ENCODE results near the gene PRPF40A. TPM values are rescaled to one million over a fixed set of nuclear protein-coding genes. Genes with fewer than 3 reads are reported as not detected.
A peak's percentile ranks its signal among the peaks of the same experiment; 100 is the strongest.
"Not testable (repeated sequence)": the region's sequence is repeated elsewhere in the genome, so short reads cannot be mapped to it uniquely, and the experiment has no call there.

PRPF40A gene
- total RNA-seq: 164 TPM
- polyA plus RNA-seq: 34.3 TPM

DNA sequence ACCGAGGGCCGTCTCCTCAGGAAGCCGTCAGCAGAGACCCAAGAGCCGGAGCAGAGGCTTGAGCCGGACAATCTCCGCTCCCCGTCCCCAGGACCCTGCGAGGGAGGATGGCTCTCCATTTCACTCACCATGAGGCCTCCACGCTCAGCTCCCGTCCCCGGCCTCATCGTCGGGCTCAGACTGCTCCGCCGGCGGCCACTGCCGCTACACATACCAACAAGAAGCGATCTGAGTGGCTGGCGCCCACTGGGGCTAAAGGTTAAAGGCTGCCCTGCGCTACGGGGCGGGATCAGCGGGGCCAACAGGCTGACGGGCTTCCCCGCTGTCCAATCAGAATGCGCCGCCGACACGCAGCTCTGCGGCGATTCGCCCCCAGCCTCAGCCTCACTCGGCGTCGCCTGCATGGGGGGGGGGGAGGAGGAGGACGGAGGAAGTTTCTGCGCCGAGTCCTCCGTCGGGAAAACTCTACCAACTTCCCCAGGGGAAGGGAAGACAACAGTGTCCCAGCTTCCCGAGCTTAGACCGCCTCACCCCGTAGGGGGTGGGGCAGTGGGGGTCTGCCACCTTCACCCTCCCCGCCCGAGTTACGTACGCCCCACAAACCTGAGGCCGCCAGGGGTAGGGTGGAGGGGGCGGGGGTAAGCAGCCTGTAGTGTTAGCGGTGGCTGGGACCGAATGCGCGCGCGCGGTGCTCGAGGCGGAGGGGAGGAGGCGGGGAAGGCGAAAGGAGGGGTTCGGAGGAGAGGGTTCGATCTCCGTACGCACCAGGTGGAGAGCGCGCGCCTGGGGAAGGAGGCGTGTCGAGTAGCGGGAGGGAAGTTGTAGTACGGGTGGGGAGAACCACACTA, at the start of gene PRPF40A:
Gene PRPF40A (minus strand): TSS at position 234 of the 848 bp plus-strand sequence. CDS start 22 bp downstream, at position 212.
- peaks cover 2% of the 10 kb centered on the region for H3K4me1 ChIP-seq (ENCODE audit: insufficient read depth)

DNA sequence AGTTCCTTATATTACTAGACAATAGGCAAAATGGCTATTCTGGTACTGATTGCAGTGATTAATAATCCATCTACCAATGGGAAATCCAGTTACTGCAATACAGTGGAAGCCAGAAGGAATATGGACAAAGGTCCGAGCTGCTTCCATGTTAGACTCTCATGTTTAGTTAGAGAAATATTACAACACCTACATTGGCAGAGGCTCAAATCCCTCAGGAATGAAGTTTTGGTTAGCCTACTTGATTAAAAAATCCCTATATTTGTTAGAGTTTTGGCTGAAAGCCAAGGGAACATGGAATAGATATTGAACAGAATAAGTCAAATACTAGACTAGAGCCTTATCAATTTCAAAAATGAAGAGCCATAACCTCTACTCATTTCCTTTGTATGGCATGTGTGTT, 49.7 kb upstream of the PRPF40A start:
- Histone ChIP-seq H3K27ac (ENCODE audit: low read depth) (no peak overlapping the region), H3K36me3 (ENCODE audit: insufficient read depth) (no peaks in the 10 kb centered on the region), H3K4me1 (ENCODE audit: insufficient read depth) (no peaks in the 10 kb centered on the region), H3K4me3 (ENCODE audit: low read depth, low read length) (no peak overlapping the region)
- no peak for DNase-seq (ENCODE audit: extremely low spot score)
- 46% methylated on average over 1 of the region's 1 CpG for WGBS

More for the DNA sequence above, at the start of gene PRPF40A:
- Histone ChIP-seq H3K36me3 (ENCODE audit: insufficient read depth) (no peaks in the 10 kb centered on the region), H3K4me3 (ENCODE audit: low read depth, low read length) (peak within 1 kb of the TSS; percentile 70), H3K27ac (ENCODE audit: low read depth) (peak within 1 kb of the TSS; percentile 96)
- peak; percentile 94 for DNase-seq (ENCODE audit: extremely low spot score)
- WGBS: under 1% methylated on average over 71 of the region's 71 CpGs

DNA sequence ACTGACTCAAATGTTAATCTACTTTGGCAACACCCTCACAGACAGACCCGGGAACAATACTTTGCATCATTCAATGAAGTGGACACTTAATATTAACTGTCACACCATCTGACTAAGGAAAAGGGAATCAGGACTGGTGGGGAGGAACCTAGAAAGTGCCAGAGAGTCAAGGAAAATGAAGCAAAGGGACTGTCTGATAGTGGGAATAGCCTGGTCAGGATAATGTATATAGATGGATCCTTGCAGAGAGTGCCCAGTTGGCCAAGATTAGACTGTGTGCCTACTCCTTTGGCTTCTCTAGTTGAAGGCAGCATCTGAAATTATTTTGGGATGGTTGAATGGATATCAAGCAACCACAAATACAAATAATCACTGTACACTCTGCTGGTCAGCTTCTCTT, 46.4 kb upstream of the PRPF40A start:
- Histone ChIP-seq H3K27ac (ENCODE audit: low read depth) (no peak overlapping the region), H3K4me3 (ENCODE audit: low read depth, low read length) (no peak overlapping the region), H3K4me1 (ENCODE audit: insufficient read depth) (no peaks in the 10 kb centered on the region), H3K36me3 (ENCODE audit: insufficient read depth) (peaks cover under 1% of the 10 kb centered on the region)
- no peak for DNase-seq (ENCODE audit: extremely low spot score)
- 90% methylated on average over 1 of the region's 1 CpG for WGBS

DNA sequence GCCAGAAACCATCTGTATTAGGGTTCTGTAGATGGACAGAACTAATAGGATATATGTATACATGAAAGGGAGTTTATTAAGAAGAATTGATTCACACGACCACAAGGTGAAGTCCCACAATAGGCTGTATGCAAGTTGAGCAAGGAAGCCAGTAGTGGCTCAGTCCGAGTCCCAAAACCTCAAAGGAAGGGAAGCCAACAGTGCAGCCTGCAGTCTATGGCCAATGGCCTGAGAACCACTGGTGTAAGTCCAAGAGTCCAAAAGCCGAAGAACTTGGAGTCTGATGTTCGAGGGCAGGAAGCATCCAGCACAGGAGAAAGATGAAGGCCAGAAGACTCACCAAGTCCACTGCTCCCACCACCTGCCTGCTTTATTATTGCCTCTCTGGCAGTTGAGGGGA, 45.9 kb upstream of the PRPF40A start:
- not testable (repeated sequence) for H3K27ac ChIP-seq (ENCODE audit: low read depth); DNase-seq (ENCODE audit: extremely low spot score); H3K4me1 ChIP-seq (ENCODE audit: insufficient read depth); H3K36me3 ChIP-seq (ENCODE audit: insufficient read depth); H3K4me3 ChIP-seq (ENCODE audit: low read depth, low read length)
- WGBS: 92% methylated on average over 4 of the region's 4 CpGs

DNA sequence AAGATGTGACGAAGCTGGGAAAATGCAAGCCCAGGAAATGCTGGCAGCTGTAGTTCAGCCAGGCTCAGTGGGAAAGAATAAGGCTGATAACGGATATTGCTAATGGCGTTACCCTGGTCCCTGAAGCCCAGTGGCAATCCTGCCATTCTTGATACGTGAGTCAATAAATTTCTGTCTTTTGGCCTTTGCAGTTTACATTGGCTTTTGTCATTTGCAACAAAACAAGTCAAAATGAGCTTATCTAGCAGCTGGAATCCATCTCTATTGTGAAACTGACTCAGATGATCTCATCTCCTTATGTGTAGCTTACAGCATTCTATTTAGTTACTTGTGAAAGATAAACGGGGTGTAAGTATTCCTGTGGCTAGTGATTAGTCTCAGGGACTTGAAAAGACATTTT, 44.9 kb upstream of the PRPF40A start:
- DNase-seq (ENCODE audit: extremely low spot score): no peak
- H3K27ac ChIP-seq (ENCODE audit: low read depth): no peak overlapping the region
- H3K4me3 ChIP-seq (ENCODE audit: low read depth, low read length): no peak overlapping the region
- H3K4me1 ChIP-seq (ENCODE audit: insufficient read depth): no peaks in the 10 kb centered on the region
- H3K36me3 ChIP-seq (ENCODE audit: insufficient read depth): peaks cover 2% of the 10 kb centered on the region
- 58% methylated on average over 5 of the region's 5 CpGs for WGBS

DNA sequence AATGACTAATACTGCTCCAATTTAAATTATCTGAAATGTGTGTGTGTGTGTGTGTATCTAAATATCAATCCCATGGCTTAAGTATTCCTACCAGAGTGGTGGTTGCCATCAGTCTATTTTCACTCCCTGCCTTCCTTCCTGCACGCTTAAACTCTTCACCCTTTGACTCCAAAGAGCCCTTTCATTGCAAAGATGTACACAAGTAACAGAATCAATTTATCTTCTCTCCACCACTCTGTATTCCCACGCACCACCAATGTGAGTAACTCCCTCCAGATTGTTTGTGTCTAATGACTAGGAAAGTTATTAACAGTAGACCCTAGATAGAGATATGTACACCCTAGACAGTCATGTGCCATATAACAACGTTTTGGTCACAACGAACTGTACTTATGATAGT, 44.0 kb upstream of the PRPF40A start:
- Histone ChIP-seq H3K27ac (ENCODE audit: low read depth) (no peak overlapping the region), H3K36me3 (ENCODE audit: insufficient read depth) (peaks cover 2% of the 10 kb centered on the region), H3K4me3 (ENCODE audit: low read depth, low read length) (no peak overlapping the region), H3K4me1 (ENCODE audit: insufficient read depth) (no peaks in the 10 kb centered on the region)
- DNase-seq (ENCODE audit: extremely low spot score): no peak
- 81% methylated on average over 4 of the region's 4 CpGs for WGBS

DNA sequence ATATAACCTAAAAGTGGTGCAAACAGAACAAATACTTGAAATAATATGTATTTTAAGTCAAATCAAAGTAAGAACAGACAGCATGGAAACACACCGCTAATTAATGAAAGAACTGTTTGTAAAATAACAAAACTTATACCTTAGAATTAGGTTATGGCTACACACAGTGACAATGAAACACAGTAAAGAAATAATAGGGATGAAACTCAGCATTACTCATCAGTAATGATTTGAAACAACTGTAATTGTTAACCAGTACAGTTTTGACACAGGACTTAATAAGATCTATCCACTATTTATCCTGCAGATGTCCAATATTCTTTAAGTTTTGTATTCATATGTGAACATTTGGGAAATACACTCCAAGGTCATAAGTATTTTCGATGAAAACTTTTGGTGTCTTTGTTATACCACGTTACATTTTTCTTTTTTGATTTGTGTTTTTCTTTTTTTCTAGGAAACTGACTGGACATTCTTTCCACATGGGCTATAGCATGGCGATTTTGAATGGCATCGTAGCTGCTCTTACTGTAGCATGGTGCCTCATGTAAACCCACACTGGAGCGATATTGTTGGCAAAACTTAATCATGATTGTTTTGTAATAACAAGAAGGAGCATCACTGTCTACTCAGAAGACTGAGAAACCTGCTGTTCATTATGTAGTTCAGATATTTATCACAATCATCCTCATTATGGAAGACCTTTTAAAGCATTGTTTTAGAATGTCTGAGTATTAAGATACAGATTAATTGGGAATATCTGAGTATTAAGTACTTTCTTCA, 42.2 kb upstream of the PRPF40A start:
- Histone ChIP-seq H3K4me3 (ENCODE audit: low read depth, low read length) (no peak overlapping the region), H3K4me1 (ENCODE audit: insufficient read depth) (no peaks in the 10 kb centered on the region), H3K36me3 (ENCODE audit: insufficient read depth) (peaks cover 2% of the 10 kb centered on the region), H3K27ac (ENCODE audit: low read depth) (no peak overlapping the region)
- 94% methylated on average over 6 of the region's 6 CpGs for WGBS
- no peak for DNase-seq (ENCODE audit: extremely low spot score)

DNA sequence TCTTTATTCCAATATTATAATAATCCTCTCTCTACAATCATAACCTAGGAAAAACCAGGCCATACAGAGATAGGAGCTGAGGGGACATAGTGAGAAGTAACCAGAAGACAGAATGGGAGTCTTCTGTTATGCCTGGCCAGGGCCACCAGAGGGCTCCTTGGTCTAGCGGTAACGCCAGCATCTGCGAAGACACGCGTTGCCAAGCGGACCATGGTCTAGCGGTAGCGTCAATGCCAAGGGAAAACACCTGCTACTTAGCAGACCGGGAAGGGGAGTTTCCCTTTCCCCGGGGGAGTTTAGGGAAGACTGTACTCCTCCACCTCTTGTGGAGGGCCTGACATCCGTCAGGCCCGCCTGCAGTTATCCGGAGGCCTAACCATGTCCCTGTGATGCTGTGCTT, 37.8 kb upstream of the PRPF40A start:
- Histone ChIP-seq H3K36me3 (ENCODE audit: insufficient read depth) (peaks cover 2% of the 10 kb centered on the region), H3K27ac (ENCODE audit: low read depth) (no peak overlapping the region), H3K4me1 (ENCODE audit: insufficient read depth) (no peaks in the 10 kb centered on the region), H3K4me3 (ENCODE audit: low read depth, low read length) (no peak overlapping the region)
- no peak for DNase-seq (ENCODE audit: extremely low spot score)
- 86% methylated on average over 13 of the region's 13 CpGs for WGBS

DNA sequence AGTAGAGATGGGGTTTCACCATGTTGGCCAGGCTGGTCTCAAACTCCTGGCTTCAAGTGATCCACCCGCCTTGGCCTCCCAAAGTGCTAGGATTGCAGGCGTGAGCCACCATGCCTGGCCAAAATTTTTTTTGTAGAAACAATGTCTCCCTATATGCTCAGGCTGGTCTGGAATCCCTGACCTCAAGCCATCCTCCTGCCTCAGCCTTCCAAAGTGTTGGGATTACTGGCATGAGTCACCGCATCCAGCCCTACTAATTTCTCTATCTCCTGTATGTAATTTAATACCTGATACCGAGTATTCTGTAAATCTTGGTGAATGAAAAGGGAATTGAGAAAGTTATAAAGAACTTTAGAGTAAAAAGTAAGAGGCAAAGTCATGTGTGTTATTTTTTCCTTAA, 30.5 kb upstream of the PRPF40A start:
- H3K4me3 ChIP-seq (ENCODE audit: low read depth, low read length); H3K36me3 ChIP-seq (ENCODE audit: insufficient read depth); H3K4me1 ChIP-seq (ENCODE audit: insufficient read depth); DNase-seq (ENCODE audit: extremely low spot score); H3K27ac ChIP-seq (ENCODE audit: low read depth): not testable (repeated sequence)
- WGBS: 88% methylated on average over 4 of the region's 4 CpGs

DNA sequence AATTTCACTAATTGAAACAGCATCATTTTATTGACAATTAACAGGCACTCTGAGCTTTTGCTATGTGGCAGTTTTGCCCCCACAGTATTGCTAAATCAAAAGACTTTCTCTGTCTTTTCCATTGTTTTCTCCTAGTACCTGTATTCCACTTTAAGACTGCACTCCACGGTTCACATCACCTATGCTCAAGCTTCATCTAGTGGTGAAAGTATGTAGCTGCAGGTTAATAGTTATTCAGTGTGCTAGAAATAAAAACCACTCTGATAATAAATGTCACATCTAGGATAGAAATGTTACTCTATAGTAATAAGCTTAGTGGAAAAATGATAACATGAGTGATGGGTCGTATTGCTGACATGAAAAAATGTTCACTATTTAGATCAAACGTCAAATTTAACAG, 25.7 kb upstream of the PRPF40A start:
- Histone ChIP-seq H3K27ac (ENCODE audit: low read depth) (no peak overlapping the region), H3K36me3 (ENCODE audit: insufficient read depth) (no peaks in the 10 kb centered on the region), H3K4me3 (ENCODE audit: low read depth, low read length) (no peak overlapping the region), H3K4me1 (ENCODE audit: insufficient read depth) (no peaks in the 10 kb centered on the region)
- no peak for DNase-seq (ENCODE audit: extremely low spot score)
- 53% methylated on average over 3 of the region's 3 CpGs for WGBS

DNA sequence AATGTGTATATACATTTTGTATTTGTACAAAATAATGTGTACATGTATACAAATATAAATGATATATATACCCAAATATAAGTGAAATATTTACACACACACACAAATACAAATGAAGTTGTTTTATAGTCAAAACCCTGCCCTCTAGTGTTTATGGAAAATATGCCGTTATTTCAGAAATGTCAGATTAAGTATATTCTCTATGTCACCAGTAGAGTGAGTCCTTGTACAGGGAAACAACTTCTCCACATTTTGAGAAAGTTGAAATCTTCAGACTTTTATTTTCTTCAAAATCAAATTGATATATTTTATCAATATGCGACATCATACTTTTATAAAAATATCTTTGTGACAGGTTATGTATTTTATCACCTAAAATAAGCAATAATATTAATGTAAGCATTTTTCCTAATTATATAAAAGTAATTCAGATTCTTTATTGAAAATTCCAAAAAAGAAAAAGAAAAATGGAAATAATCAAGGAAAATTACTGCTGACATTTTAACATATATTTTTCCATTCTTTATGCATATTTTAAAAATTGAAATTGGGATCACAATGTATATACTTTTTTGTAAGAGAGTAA, 23.6 kb upstream of the PRPF40A start:
- Histone ChIP-seq H3K36me3 (ENCODE audit: insufficient read depth) (peaks cover 4% of the 10 kb centered on the region), H3K4me1 (ENCODE audit: insufficient read depth) (no peaks in the 10 kb centered on the region), H3K27ac (ENCODE audit: low read depth) (no peak overlapping the region), H3K4me3 (ENCODE audit: low read depth, low read length) (no peak overlapping the region)
- peak; percentile 29 for DNase-seq (ENCODE audit: extremely low spot score)
- 38% methylated on average over 2 of the region's 2 CpGs for WGBS

DNA sequence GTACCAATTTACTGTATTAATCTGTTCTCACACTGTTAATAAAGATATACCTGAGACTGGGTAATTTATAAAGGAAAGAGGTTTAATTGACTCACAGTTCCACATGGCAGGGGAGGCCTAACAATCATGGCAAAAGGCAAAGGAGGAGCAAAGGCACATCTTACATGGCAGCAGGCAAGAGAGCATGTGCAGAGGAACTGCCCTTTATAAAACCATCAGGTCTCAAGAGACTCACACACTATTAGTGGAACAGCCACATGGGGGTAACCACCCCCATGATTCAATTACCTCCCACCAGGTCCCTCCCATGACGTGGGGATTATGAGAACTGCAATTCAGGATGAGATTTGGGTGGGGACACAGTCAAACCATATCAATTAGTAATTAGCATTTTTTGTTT, 22.4 kb upstream of the PRPF40A start:
- not testable (repeated sequence) for H3K4me3 ChIP-seq (ENCODE audit: low read depth, low read length); H3K4me1 ChIP-seq (ENCODE audit: insufficient read depth); DNase-seq (ENCODE audit: extremely low spot score); H3K36me3 ChIP-seq (ENCODE audit: insufficient read depth); H3K27ac ChIP-seq (ENCODE audit: low read depth)
- WGBS: 84% methylated on average over 1 of the region's 1 CpG

DNA sequence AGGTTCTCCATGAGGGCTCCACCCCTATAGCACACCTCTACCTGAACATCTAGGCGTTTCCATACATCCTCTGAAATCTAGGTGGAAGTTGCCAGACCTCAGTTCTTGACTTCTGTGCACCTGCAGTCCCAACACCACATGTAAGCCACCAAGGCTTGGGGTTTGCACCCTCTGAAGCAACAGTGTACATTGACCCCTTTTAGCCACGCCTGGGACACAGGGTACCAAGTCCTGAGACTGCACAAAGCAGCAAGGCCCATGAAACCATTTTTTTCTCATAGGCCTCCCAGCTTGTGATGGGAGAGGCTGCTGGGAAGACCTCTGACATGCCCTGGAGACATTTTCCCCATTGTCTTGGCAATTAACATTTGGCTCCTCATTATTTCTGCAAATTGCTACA, 21.2 kb upstream of the PRPF40A start:
- Histone ChIP-seq H3K4me3 (ENCODE audit: low read depth, low read length) (no peak overlapping the region), H3K36me3 (ENCODE audit: insufficient read depth) (peaks cover 4% of the 10 kb centered on the region), H3K4me1 (ENCODE audit: insufficient read depth) (no peaks in the 10 kb centered on the region), H3K27ac (ENCODE audit: low read depth) (no peak overlapping the region)
- 96% methylated on average over 2 of the region's 2 CpGs for WGBS
- no peak for DNase-seq (ENCODE audit: extremely low spot score)

DNA sequence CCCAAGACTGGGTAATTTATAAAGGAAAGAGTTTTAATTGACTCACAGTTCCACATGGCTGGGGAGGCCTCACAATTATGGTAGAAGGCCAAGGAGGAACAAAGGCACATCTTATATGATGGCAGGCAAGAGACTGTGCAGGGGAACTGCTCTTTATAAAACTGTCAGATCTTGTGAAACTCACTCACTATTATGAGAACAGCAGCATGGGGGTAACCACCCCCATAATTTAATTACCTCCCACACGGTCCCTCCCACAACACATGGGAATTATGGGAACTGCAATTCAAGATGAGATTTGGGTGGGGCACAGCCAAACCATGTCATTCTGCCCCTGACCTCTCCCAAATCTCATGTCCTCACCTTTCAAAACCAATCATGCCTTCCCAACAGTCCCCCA, 20.2 kb upstream of the PRPF40A start:
- not testable (repeated sequence) for H3K4me3 ChIP-seq (ENCODE audit: low read depth, low read length); H3K27ac ChIP-seq (ENCODE audit: low read depth); H3K4me1 ChIP-seq (ENCODE audit: insufficient read depth); H3K36me3 ChIP-seq (ENCODE audit: insufficient read depth); DNase-seq (ENCODE audit: extremely low spot score)
- WGBS: 86% methylated on average over 1 of the region's 1 CpG

Data from urinary bladder (tissue), 4 donors.